ENCODE measurements around the gene C1orf87.

Gene C1orf87

GRCh38 chr1:59948990-59949389 is 124.6 kb downstream of the C1orf87 start:
- Histone ChIP-seq H3K4me3 (ENCODE audit: low read depth, low read length) (no peak overlapping the region), H3K36me3 (ENCODE audit: control insufficient read depth, insufficient read depth, low read length) (no peaks in the 10 kb centered on the region), H3K27me3 (ENCODE audit: control insufficient read depth, insufficient read depth, low read length) (no peaks in the 10 kb centered on the region), H3K4me1 (ENCODE audit: control insufficient read depth, insufficient read depth, low read length) (no peaks in the 10 kb centered on the region), H3K9me3 (ENCODE audit: control insufficient read depth, insufficient read depth, low read length) (no peaks in the 10 kb centered on the region), H3K27ac (ENCODE audit: low read depth, low read length) (no peak overlapping the region), H3K9ac (ENCODE audit: low read depth, low read length) (no peak overlapping the region)

- Histone ChIP-seq H3K36me3 (ENCODE audit: control insufficient read depth, insufficient read depth, low read length) (no peaks in the 10 kb centered on the region), H3K27me3 (ENCODE audit: control insufficient read depth, insufficient read depth, low read length) (no peaks in the 10 kb centered on the region), H3K27ac (ENCODE audit: low read depth, low read length) (no peak overlapping the region), H3K9me3 (ENCODE audit: control insufficient read depth, insufficient read depth, low read length) (no peaks in the 10 kb centered on the region), H3K9ac (ENCODE audit: low read depth, low read length) (no peak overlapping the region), H3K4me3 (ENCODE audit: low read depth, low read length) (no peak overlapping the region), H3K4me1 (ENCODE audit: control insufficient read depth, insufficient read depth, low read length) (no peaks in the 10 kb centered on the region)
These were observed 126.3 kb downstream of the C1orf87 start for GRCh38 chr1:59947047-59947938.

GRCh38 chr1:59945790-59946189 is 127.8 kb downstream of the C1orf87 start:
- no peak overlapping the region for H3K27ac ChIP-seq (ENCODE audit: low read depth, low read length)
- no peaks in the 10 kb centered on the region for H3K36me3 ChIP-seq (ENCODE audit: control insufficient read depth, insufficient read depth, low read length)
- H3K9me3 ChIP-seq (ENCODE audit: control insufficient read depth, insufficient read depth, low read length) = no peaks in the 10 kb centered on the region
- H3K4me1 ChIP-seq (ENCODE audit: control insufficient read depth, insufficient read depth, low read length) = no peaks in the 10 kb centered on the region
- no peak overlapping the region for H3K4me3 ChIP-seq (ENCODE audit: low read depth, low read length)
- H3K9ac ChIP-seq (ENCODE audit: low read depth, low read length) = no peak overlapping the region
- H3K27me3 ChIP-seq (ENCODE audit: control insufficient read depth, insufficient read depth, low read length) = no peaks in the 10 kb centered on the region
